HepG2 (cell line): ENCODE results near the gene PLEKHA6. TPM values are rescaled to one million over a fixed set of nuclear protein-coding genes. Genes with fewer than 3 reads are reported as not detected.

Source experiments
- CBX2 ChIP-seq, 2 experiments: fragments of 200-600 bp in 1 of 2; sonication (generic); formaldehyde crosslinking in 1 of 2; IDR thresholded peaks; 2 replicates each; pipeline versions ENCODE4 v1.7.0 to v1.8.1; 2018 to 2022; ENCODE audit warnings: low read depth in 2 of 2, low read length in 1 of 2, mild to moderate bottlenecking in 1 of 2, missing genetic modification reagents in 1 of 2
- E2F1 ChIP-seq: sonication (generic); formaldehyde crosslinking; IDR thresholded peaks from 2 replicates; pipeline ENCODE4 v1.5.0; 2020; ENCODE audit warnings: missing genetic modification reagents
- GABPA ChIP-seq, 2 experiments: IDR thresholded peaks; 2 replicates each; pipeline ENCODE4 v1.6.1; 2011 to 2016; ENCODE audit warnings: low read depth in 2 of 2, low read length in 1 of 2, missing biosample characterization in 1 of 2, missing genetic modification characterization in 1 of 2
- HNF1B ChIP-seq: sonication (generic); formaldehyde crosslinking; IDR thresholded peaks from 2 replicates; pipeline ENCODE4 v1.5.1; 2020; ENCODE audit warnings: mild to moderate bottlenecking, moderate library complexity, missing genetic modification reagents
- LCORL ChIP-seq, 2 experiments: fragments of 450-650 bp in 1 of 2; sonication (generic) in 1 of 2; formaldehyde crosslinking in 1 of 2; IDR thresholded peaks; 2 replicates each; pipeline versions ENCODE4 v1.5.0 to v1.6.1; 2017 to 2020; ENCODE audit warnings: antibody characterized with exemption in 1 of 2, missing genetic modification reagents in 1 of 2
- NBN ChIP-seq: fragments of 450-650 bp; conservative IDR thresholded peaks from 2 replicates; pipeline ENCODE4 v1.6.1; 2017
- NPAS2 ChIP-seq: sonication (generic); formaldehyde crosslinking; IDR thresholded peaks from 2 replicates; pipeline ENCODE4 v1.8.0; 2022; ENCODE audit warnings: mild to moderate bottlenecking, missing genetic modification reagents, borderline replicate concordance
- PCBP2 ChIP-seq: fragments of 200-400 bp; formaldehyde crosslinking; optimal IDR thresholded peaks from 2 replicates; pipeline ENCODE3; 2018; ENCODE audit warnings: low read length, low read depth; ENCODE audit not compliant: poor library complexity, severe bottlenecking
- PRPF4 ChIP-seq: fragments of 200-400 bp; formaldehyde crosslinking; IDR thresholded peaks from 2 replicates; pipeline ENCODE4 v1.6.1; 2016; ENCODE audit warnings: low read length, low read depth; ENCODE audit not compliant: poor library complexity, severe bottlenecking
- SOX6 ChIP-seq, 2 experiments: fragments of 450-650 bp in 1 of 2; sonication (generic) in 1 of 2; formaldehyde crosslinking in 1 of 2; IDR thresholded peaks; 2 replicates each; pipeline versions ENCODE4 v1.4.0 to v1.6.1; 2017 to 2020; ENCODE audit warnings: antibody characterized with exemption in 1 of 2, mild to moderate bottlenecking in 1 of 2, missing genetic modification reagents in 1 of 2
- SRSF9 ChIP-seq: fragments of 200-400 bp; formaldehyde crosslinking; IDR thresholded peaks from 2 replicates; pipeline ENCODE4 v1.6.1; 2018; ENCODE audit warnings: borderline replicate concordance, mild to moderate bottlenecking, low read depth, low read length; ENCODE audit not compliant: insufficient read depth, poor library complexity, severe bottlenecking
- STAT5B ChIP-seq: sonication (generic); formaldehyde crosslinking; IDR thresholded peaks from 2 replicates; pipeline ENCODE4 v1.4.0; 2020; ENCODE audit warnings: missing genetic modification reagents
- TAF1 ChIP-seq: sonication (generic); formaldehyde crosslinking; IDR thresholded peaks from 2 replicates; pipeline ENCODE4 v1.4.0; 2020; ENCODE audit warnings: missing genetic modification reagents
- XRCC5 ChIP-seq: fragments of 200-400 bp; formaldehyde crosslinking; optimal IDR thresholded peaks from 2 replicates; pipeline ENCODE3; 2017; ENCODE audit warnings: mild to moderate bottlenecking, low read length
- ZBTB39 ChIP-seq: sonication (generic); formaldehyde crosslinking; IDR thresholded peaks from 2 replicates; pipeline ENCODE4 v1.5.0; 2020; ENCODE audit warnings: missing genetic modification reagents
- ZKSCAN5 ChIP-seq: sonication (generic); formaldehyde crosslinking; IDR thresholded peaks from 2 replicates; pipeline ENCODE4 v1.5.1; 2020; ENCODE audit warnings: mild to moderate bottlenecking, missing genetic modification reagents
- ZMAT3 ChIP-seq: sonication (generic); formaldehyde crosslinking; conservative IDR thresholded peaks from 2 replicates; pipeline ENCODE4 v1.7.0; 2021; ENCODE audit warnings: missing genetic modification reagents
- ZMAT5 ChIP-seq: sonication (generic); formaldehyde crosslinking; IDR thresholded peaks from 2 replicates; pipeline ENCODE4 v1.5.0; 2020; ENCODE audit warnings: mild to moderate bottlenecking, low read depth, missing genetic modification reagents, borderline replicate concordance
- ZNF101 ChIP-seq: sonication (generic); formaldehyde crosslinking; IDR thresholded peaks from 2 replicates; pipeline ENCODE4 v1.4.0; 2020; ENCODE audit warnings: mild to moderate bottlenecking, low read depth, missing genetic modification reagents, borderline replicate concordance
- ZNF44 ChIP-seq: sonication (generic); formaldehyde crosslinking; IDR thresholded peaks from 2 replicates; pipeline ENCODE4 v1.5.1; 2020; ENCODE audit warnings: mild to moderate bottlenecking, missing genetic modification reagents
- ZNF570 ChIP-seq: sonication (generic); formaldehyde crosslinking; IDR thresholded peaks from 2 replicates; pipeline ENCODE4 v1.4.0; 2020; ENCODE audit warnings: mild to moderate bottlenecking, missing genetic modification reagents, borderline replicate concordance
- ZNF775 ChIP-seq: sonication (generic); formaldehyde crosslinking; IDR thresholded peaks from 2 replicates; pipeline ENCODE4 v1.4.0; 2020; ENCODE audit warnings: missing genetic modification reagents, mild to moderate bottlenecking, moderate library complexity, borderline replicate concordance
- ZNF776 ChIP-seq: sonication (generic); formaldehyde crosslinking; IDR thresholded peaks from 2 replicates; pipeline ENCODE4 v1.4.0; 2020; ENCODE audit warnings: mild to moderate bottlenecking, missing genetic modification reagents
- ZNF777 ChIP-seq: sonication (generic); formaldehyde crosslinking; IDR thresholded peaks from 2 replicates; pipeline ENCODE4 v1.4.0; 2020; ENCODE audit warnings: missing genetic modification reagents
- polyA plus RNA-seq, 8 experiments: library from polyadenylated mRNA; depleted of rRNA in 3 of 8; stranded (reverse) in 7 of 8; unstranded in 1 of 8; fragments of >200 nt; fragmentation: Illumina TruSeq in 4 of 8; extraction: Trizol in 4 of 8; gene quantifications; 2 replicates each; pipeline versions ENCODE4 v1.2.1 to v1.2.3, GENCODE V29; 2011 to 2016; ENCODE audit warnings: low read depth in 4 of 8, missing spikeins in 1 of 8, mixed read lengths in 1 of 8; ENCODE audit not compliant: insufficient read depth in 1 of 8
- total RNA-seq, 5 experiments: library from RNA; depleted of rRNA; stranded (reverse); fragments of >200 nt; fragmentation: Illumina TruSeq; extraction: Trizol; gene quantifications; 2 replicates each; pipeline ENCODE4 v1.2.3, GENCODE V29; 2016; ENCODE audit warnings: low read depth in 1 of 5

PLEKHA6 gene
- total and polyA plus RNA-seq, 2 of the 13 experiments (the other 11 are each of a cell fraction or from before 2014, with no cell fraction given) = 5.3 to 11.4 TPM

- TF ChIP-seq ZBTB39 (peak; percentile 71), LCORL (IDR thresholded peaks at IDR 0.05) (no peak), LCORL (CRISPR knock-in tag; IDR thresholded peaks at IDR 0.05) (peak; percentile 94), ZNF44 (0 out of 2 replicates have a peak, but pooled peaks have one; percentile 35), SRSF9 (no peak), STAT5B (CRISPR knock-in tag) (no peak; the same call in 1 of the 2 replicates), PRPF4 (no peak), ZNF101 (CRISPR knock-in tag) (peak; percentile 70; the same call in 1 of the 2 replicates), ZNF776 (CRISPR knock-in tag) (no peak), TAF1 (CRISPR knock-in tag) (no peak; the same call in 1 of the 2 replicates), E2F1 (no peak), ZMAT3 (CRISPR knock-in tag) (no peak; the same call in 1 of the 2 replicates), GABPA (IDR thresholded peaks at IDR 0.05; ENCODE audit: low read depth, low read length) (no peak), GABPA (CRISPR knock-in tag; IDR thresholded peaks at IDR 0.05; ENCODE audit: low read depth) (peak; percentile 37; the same call in 1 of the 2 replicates), HNF1B (CRISPR knock-in tag) (peak; percentile 96), ZNF777 (CRISPR knock-in tag) (no peak), XRCC5 (peak; percentile 23), ZMAT5 (no peak), PCBP2 (no peak), ZKSCAN5 (CRISPR knock-in tag) (no peak; the same call in 1 of the 2 replicates), SOX6 (IDR thresholded peaks at IDR 0.05) (no peak), SOX6 (CRISPR knock-in tag; IDR thresholded peaks at IDR 0.05) (peak; percentile 91), ZNF775 (CRISPR knock-in tag) (no peak), CBX2 (IDR thresholded peaks at IDR 0.05; ENCODE audit: low read depth, low read length) (no peak), CBX2 (CRISPR knock-in tag; IDR thresholded peaks at IDR 0.05; ENCODE audit: low read depth) (no peak), ZNF570 (CRISPR knock-in tag) (no peak), NBN (no peak), NPAS2 (CRISPR knock-in tag) (0 out of 2 replicates have a peak, but pooled peaks have one; percentile 40)
Measured at GRCh38 chr1:204254031-204254661, 105.6 kb downstream of the PLEKHA6 start (continued).
